Ovary (tissue), 9 donors: ENCODE data around the gene KIF26B. TPM values are rescaled to one million over a fixed set of nuclear protein-coding genes. Genes with fewer than 3 reads are reported as not detected.

Experiments
- DNase-seq, 5 donors: peaks; one replicate each; pipeline ENCODE4 v3.0.0-alpha.2; 2019 to 2020
- H3K27ac ChIP-seq, 2 donors: fragments of 200-600 bp; one replicate each; pipeline versions ENCODE4 v1.5.1 to v1.8.0; 2019 to 2022
- H3K27me3 ChIP-seq: fragments of 200-600 bp; one replicate; pipeline ENCODE4 v1.8.0; 2022
- H3K36me3 ChIP-seq: fragments of 200-600 bp; sonication (generic); one replicate; pipeline ENCODE4 v1.5.1; 2019
- H3K4me1 ChIP-seq: one replicate; pipeline ENCODE4 v1.8.1; 2013; ENCODE audit warnings: mild to moderate bottlenecking, moderate library complexity; ENCODE audit not compliant: insufficient read depth
- H3K4me3 ChIP-seq: fragments of 200-600 bp; sonication (generic); one replicate; pipeline ENCODE4 v1.5.1; 2017
- H3K9me3 ChIP-seq, 2 donors: fragments of 200-600 bp in 1 of 2; sonication (generic) in 1 of 2; one replicate each; pipeline versions ENCODE4 v1.5.1 to v1.8.1; 2013 to 2019; ENCODE audit warnings: mild to moderate bottlenecking in 1 of 2, moderate library complexity in 1 of 2
- CTCF ChIP-seq, 3 donors: fragments of 450-650 bp in 2 of 3; fragments of 200-600 bp in 1 of 3; IDR thresholded peaks; one replicate each; pipeline versions ENCODE4 v1.5.1 to v1.8.0; 2016 to 2022; ENCODE audit warnings: antibody characterized with exemption in 3 of 3, mild to moderate bottlenecking in 1 of 3
- EP300 ChIP-seq: sonication (generic); formaldehyde crosslinking; IDR thresholded peaks from one replicate; pipeline ENCODE4 v1.6.1; 2017; ENCODE audit warnings: antibody characterized with exemption
- POLR2A ChIP-seq: fragments of 450-650 bp; IDR thresholded peaks from one replicate; pipeline ENCODE4 v1.6.1; 2017; ENCODE audit warnings: antibody characterized with exemption, mild to moderate bottlenecking, moderate library complexity
- WGBS, 3 donors: extraction: QIAGEN DNeasy Blood & Tissue Kit in 1 of 3; methylation state at CpG; one replicate each; pipeline versions ENCODE4 v1.1.5 to v1.1.7; 2013 to 2017; 5-methylcytosine and 5-hydroxymethylcytosine counted together
- intact Hi-C, 4 donors: fragments of 100-400 bp; cut with DNase I; formaldehyde crosslinking; loops; one replicate each; pipeline versions ENCODE4 v1.11.0 to v1.15.1; 2022 to 2023
- polyA plus RNA-seq, 2 donors: library from polyadenylated mRNA; stranded (reverse); fragments of 200-250 nt in 1 of 2; fragments of 350-450 nt in 1 of 2; fragmentation: Illumina TruSeq in 1 of 2; extraction: RNeasy Lipid Tissue Mini Kit (QIAGEN cat#74804) in 1 of 2; gene quantifications; one replicate each; pipeline ENCODE4 v1.2.3, GENCODE V29; 2013 to 2014
- total RNA-seq, 7 donors: library from RNA; depleted of rRNA in 2 of 7; stranded (reverse); fragments of >200 nt in 2 of 7; fragmentation: NEBNext Ultra II Directional in 3 of 7; extraction: Animal tissue kit (Norgen Biotek cat#: 25700) in 3 of 7; gene quantifications; one replicate each; pipeline versions ENCODE4 v1.1.0 to v1.2.4, GENCODE V29; 2016 to 2023
- donor health status: DM: no; HTN: no; CAD: no; lungs with moderate emphysema.
- donor health status: DM: no; HTN: no; CAD: no.
- donor health status: Bipolar disorder and iron deficiency.
- donor health status: DM: yes; HTN: yes; CAD: no.
- donor health status: DM: no; HTN: no; CAD: no.
- donor health status: DM: yes; HTN: yes; CAD: no.

Gene KIF26B
- total and polyA plus RNA-seq, 9 donors, result 0.28 to 4.0 (median 0.54) TPM

- WGBS, 3 donors, result 90 to 93% (median 91%) methylated on average over 3 of the region's 3 CpGs
- TF ChIP-seq EP300 (no peak), POLR2A (no peak), CTCF (IDR thresholded peaks at IDR 0.05) (no peak)
- Histone ChIP-seq H3K27me3 (no peaks in the 10 kb centered on the region), H3K27ac (no peak overlapping the region), H3K4me3 (no peak overlapping the region), H3K4me1 (no peaks in the 10 kb centered on the region), H3K9me3 (no peaks in the 10 kb centered on the region), H3K36me3 (no peaks in the 10 kb centered on the region)
- no peak for DNase-seq
- intact Hi-C loops, result no loop called here
These were observed 593.9 kb downstream of the KIF26B start for GRCh38 chr1:245748646-245749045.

- no peaks in the 10 kb centered on the region for H3K9me3 ChIP-seq
- no peak overlapping the region for H3K4me3 ChIP-seq
- TF ChIP-seq POLR2A (no peak), EP300 (no peak), CTCF (IDR thresholded peaks at IDR 0.05) (no peak)
- no peaks in the 10 kb centered on the region for H3K36me3 ChIP-seq
- 86 to 89% (median 88%) methylated on average over 3 of the region's 3 CpGs for WGBS, 3 donors
- intact Hi-C loops, result no loop called here
- no peak overlapping the region for H3K27ac ChIP-seq
- no peaks in the 10 kb centered on the region for H3K27me3 ChIP-seq
- H3K4me1 ChIP-seq, result no peaks in the 10 kb centered on the region
- no peak for DNase-seq
These were observed 594.3 kb downstream of the KIF26B start for GRCh38 chr1:245749053-245749452.

- H3K4me3 ChIP-seq, result no peak overlapping the region
- H3K9me3 ChIP-seq, result no peaks in the 10 kb centered on the region
- no peak for TF ChIP-seq POLR2A
- TF ChIP-seq EP300, result no peak
- no peak for TF ChIP-seq CTCF (IDR thresholded peaks at IDR 0.05)
- intact Hi-C loops, result no loop called here
- H3K27me3 ChIP-seq, result no peaks in the 10 kb centered on the region
- H3K4me1 ChIP-seq, result no peaks in the 10 kb centered on the region
- H3K36me3 ChIP-seq, result no peaks in the 10 kb centered on the region
- no peak overlapping the region for H3K27ac ChIP-seq
- no peak for DNase-seq
- WGBS, 3 donors, result 58 to 64% (median 62%) methylated on average over 3 of the region's 3 CpGs
These were observed 595.5 kb downstream of the KIF26B start for GRCh38 chr1:245750261-245750660.

- no peak for DNase-seq
- Histone ChIP-seq H3K27ac (no peak overlapping the region), H3K4me1 (no peaks in the 10 kb centered on the region), H3K27me3 (no peaks in the 10 kb centered on the region), H3K4me3 (no peak overlapping the region), H3K36me3 (no peaks in the 10 kb centered on the region), H3K9me3 (no peaks in the 10 kb centered on the region)
- WGBS, 3 donors, result 14 to 29% (median 24%) methylated on average over 4 of the region's 4 CpGs
- intact Hi-C loops, result no loop called here
- TF ChIP-seq EP300 (no peak), POLR2A (no peak), CTCF (IDR thresholded peaks at IDR 0.05) (no peak)
These were observed 596.3 kb downstream of the KIF26B start for GRCh38 chr1:245751116-245751515.
